HG02571 (cell line): ENCODE measurements around the gene MROH7.
A peak's percentile ranks its signal among the peaks of the same experiment; 100 is the strongest.

Experiments used
- ATAC-seq: cut with Tn5 transposase; IDR thresholded peaks from one replicate; pipeline ENCODE4 v1.9.1; 2021; ENCODE audit warnings: mild to moderate bottlenecking, moderate library complexity; ENCODE audit not compliant: unreplicated experiment

Gene MROH7

GRCh38 chr1:54694771-54695170 lies 53.2 kb downstream of the MROH7 start:
- ATAC-seq: no peak

GRCh38 chr1:54695221-54695620 lies 53.6 kb downstream of the MROH7 start:
- ATAC-seq: no peak

GRCh38 chr1:54695764-54696163 lies 54.2 kb downstream of the MROH7 start:
- ATAC-seq: no peak

- no peak for ATAC-seq
Measured at GRCh38 chr1:54696262-54696661, 54.7 kb downstream of the MROH7 start.

GRCh38 chr1:54697896-54698295 lies 56.3 kb downstream of the MROH7 start:
- no peak for ATAC-seq

GRCh38 chr1:54698346-54698745 lies 56.8 kb downstream of the MROH7 start:
- ATAC-seq: no peak

GRCh38 chr1:54699936-54700525 lies 58.4 kb downstream of the MROH7 start:
- no peak for ATAC-seq

- ATAC-seq: no peak
Measured at GRCh38 chr1:54701066-54701465, 59.5 kb downstream of the MROH7 start.

- ATAC-seq: no peak
Measured at GRCh38 chr1:54701996-54702395, 60.4 kb downstream of the MROH7 start.

- no peak for ATAC-seq
Measured at GRCh38 chr1:54703471-54703870, 61.9 kb downstream of the MROH7 start.

GRCh38 chr1:54705153-54705552 lies 63.6 kb downstream of the MROH7 start:
- no peak for ATAC-seq

- no peak for ATAC-seq
Measured at GRCh38 chr1:54706419-54706818, 64.8 kb downstream of the MROH7 start.

GRCh38 chr1:54708385-54708784 lies 66.8 kb downstream of the MROH7 start:
- ATAC-seq: no peak

GRCh38 chr1:54709547-54710292 lies 68.1 kb downstream of the MROH7 start:
- ATAC-seq: no peak

GRCh38 chr1:54710434-54710833 lies 68.8 kb downstream of the MROH7 start:
- ATAC-seq: no peak

GRCh38 chr1:54710841-54711240 lies 69.3 kb downstream of the MROH7 start:
- no peak for ATAC-seq

- ATAC-seq: no peak
Measured at GRCh38 chr1:54711536-54711935, 70.0 kb downstream of the MROH7 start.

GRCh38 chr1:54714881-54715492 lies 73.4 kb downstream of the MROH7 start:
- ATAC-seq: no peak

GRCh38 chr1:54715493-54716298 lies 74.1 kb downstream of the MROH7 start, which contains the start of gene TTC4:
TTC4 (plus strand) TSS chr1:54715861; CDS start chr1:54715909, 48 bp downstream.
- peak; percentile 92 for ATAC-seq

GRCh38 chr1:54716299-54717047 lies 74.9 kb downstream of the MROH7 start:
- no peak for ATAC-seq

GRCh38 chr1:54721719-54722118 lies 80.1 kb downstream of the MROH7 start:
- ATAC-seq: no peak
